HUDEP-2 (cell line): ENCODE data around the gene RAB13.

Source experiments
- DNase-seq, 76 experiments: peaks; one replicate each; lab custom pipeline; 2025; ENCODE audit not compliant: unreplicated experiment in 76 of 76; lab: John Stamatoyannopoulos, UW

RAB13 gene

GRCh38 chr1:153937331-153937730, 48.8 kb downstream of the RAB13 start:
- DNase-seq: no peak

- DNase-seq: no peak
These were observed 49.9 kb downstream of the RAB13 start for GRCh38 chr1:153936011-153936802.

- no peak for DNase-seq
These were observed 51.4 kb downstream of the RAB13 start for GRCh38 chr1:153934746-153935145.

- DNase-seq: no peak
These were observed 52.2 kb downstream of the RAB13 start for GRCh38 chr1:153933955-153934354.

- DNase-seq: no peak
These were observed 52.7 kb downstream of the RAB13 start for GRCh38 chr1:153933430-153933829.

- DNase-seq: no peak
These were observed 53.7 kb downstream of the RAB13 start for GRCh38 chr1:153932156-153933131.
